HG02970 (cell line): ENCODE results near the gene PLCB1.

Experiments
- ATAC-seq: cut with Tn5 transposase; IDR thresholded peaks from one replicate; pipeline ENCODE4 v1.9.1; 2021; ENCODE audit warnings: mild to moderate bottlenecking, moderate library complexity, moderate number of reproducible peaks; ENCODE audit not compliant: unreplicated experiment, low FRiP score

PLCB1 gene

DNA sequence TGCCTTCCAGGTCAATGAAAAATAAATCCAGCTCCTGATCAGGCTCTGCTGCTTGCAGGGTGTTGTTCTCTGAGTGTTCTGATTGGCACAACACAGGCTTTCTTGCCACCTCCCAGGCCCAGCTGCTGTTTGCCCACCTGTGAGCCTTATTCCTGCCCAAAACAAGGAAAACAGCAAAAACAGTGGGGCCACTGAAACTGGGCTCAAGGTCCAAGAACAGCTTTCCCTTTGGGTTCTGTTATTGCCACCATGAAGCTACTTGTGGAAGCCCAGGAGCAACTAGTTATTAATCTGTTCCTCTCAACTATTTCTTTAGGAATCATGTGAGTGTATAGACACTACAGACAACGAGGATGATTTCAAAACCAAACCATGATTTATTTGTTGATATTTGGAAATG, 159.1 kb downstream of the PLCB1 start:
- no peak for ATAC-seq

DNA sequence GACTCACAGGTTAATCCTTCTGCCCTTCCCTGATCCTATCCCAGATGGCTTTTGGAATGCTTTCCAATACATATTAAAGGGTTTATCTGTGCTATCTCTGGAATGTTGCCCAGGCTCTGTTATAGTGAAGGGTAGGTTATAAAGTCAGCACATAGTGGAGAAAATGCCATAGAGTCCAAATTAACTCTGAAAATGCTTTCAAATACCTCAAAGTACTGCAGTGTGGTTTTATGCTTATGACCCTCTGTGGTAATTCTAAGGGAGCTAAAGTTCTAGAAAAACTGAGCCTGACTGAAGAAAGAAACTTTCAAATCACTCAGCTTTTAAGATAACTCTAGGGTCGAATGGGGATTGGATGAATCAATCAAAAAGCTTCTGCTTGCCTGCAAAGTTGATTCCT, 159.8 kb downstream of the PLCB1 start:
- no peak for ATAC-seq

DNA sequence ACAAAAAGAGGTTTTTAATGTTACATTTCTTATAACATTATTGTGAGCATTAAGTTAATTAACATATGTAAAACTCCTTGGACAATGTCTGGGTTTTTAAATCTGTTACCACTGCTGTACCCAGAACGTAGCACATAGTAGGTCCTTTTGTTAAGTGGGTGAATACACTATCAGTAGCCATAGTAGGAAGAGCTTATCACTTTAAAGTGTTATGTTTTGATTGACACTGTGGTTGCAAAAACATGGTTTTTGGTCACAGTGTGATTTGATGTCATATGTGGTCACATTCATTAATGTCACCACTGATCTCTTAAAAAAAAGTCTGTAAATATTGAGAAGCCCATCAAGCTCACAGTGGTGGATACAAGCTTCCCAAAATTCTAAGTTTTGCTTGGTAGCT, 160.7 kb downstream of the PLCB1 start:
- ATAC-seq, result no peak

DNA sequence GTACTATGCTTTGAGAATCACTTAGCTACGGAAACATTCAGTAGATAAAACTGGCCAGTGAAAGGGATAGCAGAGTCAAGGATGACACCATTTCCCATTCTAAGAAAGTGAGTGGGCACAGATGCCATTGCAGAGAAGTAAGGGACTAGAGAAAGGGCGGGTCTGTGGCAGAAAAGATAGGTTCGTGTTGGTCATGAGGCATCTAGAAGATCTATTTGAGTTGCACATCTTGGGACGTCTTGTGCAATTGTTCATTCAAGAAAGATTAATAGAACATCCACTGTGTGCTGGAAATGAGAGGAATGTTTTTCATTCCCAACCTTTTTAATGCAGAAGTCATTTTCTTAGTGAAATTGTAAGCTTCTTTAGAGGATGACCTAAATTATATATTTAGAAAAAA, 161.7 kb downstream of the PLCB1 start:
- ATAC-seq, result no peak

DNA sequence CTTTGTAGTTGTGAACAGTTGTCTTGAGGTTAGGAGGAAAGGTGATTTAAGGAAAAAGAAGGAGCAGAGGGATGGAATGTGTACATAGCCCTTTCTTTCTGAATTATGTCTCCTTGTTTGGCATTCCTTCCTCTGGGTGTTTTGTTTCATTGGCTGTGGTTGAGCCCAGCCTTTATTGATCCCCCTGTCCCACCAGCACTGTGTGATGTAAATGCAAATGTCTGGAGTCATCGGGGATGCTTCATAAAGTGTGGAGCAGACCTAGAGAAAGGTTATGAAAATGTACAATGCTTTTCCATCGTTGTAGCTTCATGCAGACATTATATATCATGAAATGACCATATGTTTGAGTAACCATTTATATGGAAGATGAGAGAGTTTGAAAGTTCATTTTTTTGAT, 164.5 kb downstream of the PLCB1 start:
- no peak for ATAC-seq

DNA sequence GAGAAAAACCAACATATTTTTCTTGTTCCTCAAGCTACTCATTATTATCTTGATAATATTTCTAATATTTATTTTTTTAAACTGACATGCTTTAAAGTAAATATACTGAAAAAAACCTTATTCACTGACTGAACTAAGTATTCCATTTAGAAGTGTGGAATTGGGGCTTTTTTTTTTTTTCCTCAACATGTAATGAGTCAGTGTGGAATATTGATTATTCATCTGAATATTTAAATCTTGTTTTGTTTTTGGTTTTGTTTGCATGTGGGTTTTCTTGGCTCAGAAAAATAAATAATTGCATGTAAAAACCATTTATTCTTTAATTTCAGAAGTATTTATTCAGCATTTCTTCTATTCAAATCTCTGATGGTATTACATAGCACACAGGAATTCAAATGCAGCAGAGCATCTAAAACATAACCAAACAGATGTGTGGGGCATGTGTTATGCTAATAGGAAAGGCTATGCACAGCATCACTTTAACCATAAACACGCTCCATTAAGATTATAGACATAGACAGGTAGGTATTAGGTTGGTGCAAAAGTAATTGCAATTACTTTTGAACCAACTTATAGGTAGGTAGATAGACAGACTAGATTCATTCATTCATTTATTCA, 166.5 kb downstream of the PLCB1 start:
- ATAC-seq, result no peak

DNA sequence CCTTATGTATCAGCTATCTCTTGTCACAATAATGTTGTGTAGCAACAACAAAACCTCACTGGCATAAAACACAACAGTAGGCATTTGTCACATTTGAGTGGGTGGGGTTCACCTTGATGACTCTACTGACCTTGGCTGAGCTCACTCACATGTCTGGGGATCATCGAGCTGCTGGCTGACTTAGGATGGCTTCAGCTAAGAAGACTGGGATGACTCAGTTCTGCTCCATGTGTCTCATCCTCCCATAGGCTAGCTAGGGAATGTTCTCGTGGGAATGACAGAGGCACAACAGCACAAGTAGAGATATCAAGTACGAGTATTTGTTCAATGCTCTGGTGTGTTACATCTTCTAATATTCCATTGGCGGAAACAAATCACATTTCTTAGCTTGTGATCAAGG, 167.9 kb downstream of the PLCB1 start:
- ATAC-seq, result no peak

DNA sequence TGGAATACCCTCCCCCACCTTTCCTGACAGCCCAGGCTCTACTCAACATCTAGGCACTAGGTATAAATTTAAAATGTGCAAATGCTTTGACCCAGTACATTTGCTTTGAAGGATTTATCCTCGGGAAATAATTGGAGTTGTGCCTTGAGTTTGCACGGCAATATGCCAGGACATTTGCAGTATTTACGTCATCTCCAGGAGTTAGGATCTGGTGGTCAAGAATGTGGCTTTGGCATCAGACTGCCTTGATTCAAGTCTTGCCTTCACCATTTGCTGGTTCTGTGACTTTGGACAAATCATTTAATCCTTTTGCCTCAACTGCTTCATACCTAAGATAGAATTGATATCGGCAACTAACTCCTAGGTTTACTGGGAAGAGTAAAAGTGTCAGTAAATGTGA, 169.6 kb downstream of the PLCB1 start:
- ATAC-seq, result no peak

DNA sequence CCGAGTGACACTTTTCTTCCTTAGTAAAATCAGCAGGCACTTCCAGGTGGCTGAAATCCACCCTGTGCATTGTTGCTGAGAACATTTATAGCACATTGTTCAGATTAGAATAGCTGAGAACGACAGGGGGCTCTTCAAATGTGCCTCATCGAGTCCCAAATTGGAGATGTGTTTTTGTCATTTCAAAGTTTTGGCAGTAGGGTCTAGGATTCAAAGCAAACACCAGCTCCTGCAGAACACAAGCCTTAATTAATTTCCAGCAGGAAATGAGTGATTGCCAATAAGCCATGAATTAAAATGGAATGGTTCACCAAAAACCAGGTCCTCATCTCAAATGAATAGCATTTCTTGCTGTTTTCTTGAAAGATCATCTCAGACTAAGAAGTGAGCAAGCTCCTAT, 171.6 kb downstream of the PLCB1 start:
- no peak for ATAC-seq

DNA sequence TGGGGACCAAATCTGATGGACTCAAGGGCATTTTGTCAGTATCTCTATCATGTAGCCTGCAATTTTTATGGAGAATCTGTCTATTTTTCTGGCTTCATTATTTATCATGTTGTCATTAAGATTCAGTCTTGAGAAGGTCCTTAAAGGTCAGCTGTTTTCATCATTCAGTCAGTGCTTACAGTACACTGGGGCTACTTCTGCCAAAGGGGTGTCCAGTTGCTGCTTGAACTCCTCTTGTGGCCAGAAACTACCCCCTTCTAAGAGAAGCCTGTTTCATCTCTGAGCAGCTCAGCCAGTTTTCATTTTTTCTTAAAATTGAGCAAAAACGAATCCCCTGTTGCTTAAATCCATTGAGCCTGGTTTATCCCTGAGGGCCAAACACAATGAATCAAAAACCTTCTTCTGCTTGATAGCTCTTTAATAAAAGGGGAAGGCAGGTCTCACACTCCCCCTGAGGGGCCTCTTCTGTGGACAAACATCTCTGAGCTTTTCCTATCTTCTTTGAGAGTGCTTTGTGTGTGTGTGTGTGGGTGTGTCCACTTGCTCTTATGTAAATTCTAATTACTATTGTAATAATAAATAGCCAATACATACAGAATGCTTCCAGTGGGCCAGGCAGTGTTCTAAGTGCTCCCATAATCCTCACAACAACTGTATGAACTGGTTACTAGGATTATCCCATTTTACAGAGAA, 172.2 kb downstream of the PLCB1 start:
- ATAC-seq, result no peak

DNA sequence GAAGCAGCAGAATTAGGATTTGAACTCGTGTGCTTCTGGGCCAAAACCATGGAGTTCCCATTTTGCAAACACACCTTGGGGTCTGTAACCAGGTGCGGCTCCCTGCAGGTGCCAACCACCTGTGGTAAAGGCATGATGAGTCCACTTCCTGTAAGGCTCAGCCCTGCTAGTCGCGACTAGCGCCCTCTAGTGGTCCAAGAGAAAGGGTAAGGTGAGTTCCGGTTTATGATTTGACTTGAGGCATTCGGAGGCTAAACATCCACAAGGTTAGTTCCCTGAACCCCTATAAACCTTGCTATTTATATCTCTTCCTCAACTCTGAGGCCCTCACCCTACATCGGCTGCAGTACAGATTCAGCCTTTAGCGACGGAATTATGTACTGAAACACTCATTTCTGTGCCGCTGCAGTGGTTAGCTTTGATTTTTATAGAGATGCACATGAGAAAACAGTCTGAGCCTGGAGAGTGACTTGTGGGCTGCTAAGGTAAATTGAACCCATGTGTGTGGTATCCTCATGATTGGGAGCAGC, 173.4 kb downstream of the PLCB1 start:
- peak; percentile 87 for ATAC-seq

DNA sequence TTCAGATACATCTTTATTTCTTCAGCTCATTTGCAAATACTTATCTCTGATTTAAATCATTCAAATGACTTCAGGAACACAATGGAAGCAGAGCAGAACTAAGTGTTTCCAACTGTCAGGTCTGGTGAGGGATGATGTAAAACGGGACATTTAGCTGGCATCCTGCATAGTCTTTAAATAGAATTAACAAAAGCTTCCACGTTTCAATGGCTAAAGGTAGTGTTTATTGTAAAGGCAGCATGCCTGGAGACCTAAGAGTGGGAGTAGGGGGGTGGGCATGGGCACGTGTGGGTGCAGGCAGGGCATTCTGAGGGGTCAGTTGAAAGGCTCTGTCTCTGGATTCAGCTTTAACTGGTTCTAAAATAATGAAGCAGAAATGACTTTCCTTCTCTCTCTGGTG, 174.9 kb downstream of the PLCB1 start:
- ATAC-seq, result no peak

DNA sequence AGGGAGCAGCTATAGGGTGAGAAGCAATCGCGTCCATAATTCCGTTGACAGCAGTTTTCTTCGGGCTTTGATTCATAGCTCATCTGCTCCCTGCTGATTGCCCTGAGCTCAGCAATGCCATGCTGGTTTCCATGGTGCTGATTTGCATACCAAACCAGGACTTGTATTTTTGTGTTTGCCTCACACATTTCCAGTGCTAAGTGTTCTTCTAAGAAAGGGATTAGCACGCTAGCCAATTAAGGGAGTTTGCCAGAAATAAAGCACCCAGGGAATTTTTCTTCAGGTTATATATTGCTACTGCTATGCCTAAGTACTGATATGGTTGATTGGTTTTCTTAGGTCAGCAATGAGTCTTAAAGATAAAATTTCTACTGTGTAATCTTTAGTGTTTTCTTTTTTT, 177.6 kb downstream of the PLCB1 start:
- no peak for ATAC-seq

DNA sequence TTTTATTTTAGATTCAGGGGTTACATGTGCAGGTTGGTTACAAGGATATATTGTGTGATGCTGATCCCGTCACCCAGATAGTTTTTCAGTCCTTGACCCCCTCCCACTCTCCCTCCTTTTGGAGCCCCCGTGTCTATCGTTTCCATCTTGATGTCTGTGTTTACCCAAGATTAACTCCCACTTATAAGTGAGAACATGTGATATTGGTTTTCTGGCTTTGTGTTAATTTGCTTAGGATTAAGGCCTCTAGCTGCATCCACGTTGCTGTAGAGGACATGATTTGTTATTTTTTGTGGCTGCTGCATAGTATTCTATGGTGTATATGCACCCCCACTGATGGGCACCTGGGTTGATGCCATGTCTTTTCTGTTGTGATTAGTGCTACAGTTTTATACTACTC, 178.6 kb downstream of the PLCB1 start:
- no peak for ATAC-seq

DNA sequence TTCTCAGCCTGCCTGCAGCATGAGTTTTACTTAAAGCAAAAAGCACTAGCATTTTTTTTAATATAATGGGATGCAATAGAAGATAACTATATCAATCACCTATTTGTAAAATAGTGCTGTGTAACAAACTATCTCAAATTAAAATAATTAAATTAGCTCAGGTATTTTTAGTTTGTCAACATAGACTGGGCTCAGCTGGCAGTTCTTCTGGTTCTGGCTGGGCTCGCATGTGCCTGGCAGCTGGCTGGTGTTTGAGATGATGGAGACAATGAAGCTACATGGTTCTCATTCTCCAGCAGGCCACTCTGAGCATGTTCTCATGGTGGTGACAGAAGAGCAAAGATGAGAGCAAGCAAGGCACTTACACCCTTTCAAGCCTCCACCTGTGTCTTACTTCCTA, 181.0 kb downstream of the PLCB1 start:
- no peak for ATAC-seq

DNA sequence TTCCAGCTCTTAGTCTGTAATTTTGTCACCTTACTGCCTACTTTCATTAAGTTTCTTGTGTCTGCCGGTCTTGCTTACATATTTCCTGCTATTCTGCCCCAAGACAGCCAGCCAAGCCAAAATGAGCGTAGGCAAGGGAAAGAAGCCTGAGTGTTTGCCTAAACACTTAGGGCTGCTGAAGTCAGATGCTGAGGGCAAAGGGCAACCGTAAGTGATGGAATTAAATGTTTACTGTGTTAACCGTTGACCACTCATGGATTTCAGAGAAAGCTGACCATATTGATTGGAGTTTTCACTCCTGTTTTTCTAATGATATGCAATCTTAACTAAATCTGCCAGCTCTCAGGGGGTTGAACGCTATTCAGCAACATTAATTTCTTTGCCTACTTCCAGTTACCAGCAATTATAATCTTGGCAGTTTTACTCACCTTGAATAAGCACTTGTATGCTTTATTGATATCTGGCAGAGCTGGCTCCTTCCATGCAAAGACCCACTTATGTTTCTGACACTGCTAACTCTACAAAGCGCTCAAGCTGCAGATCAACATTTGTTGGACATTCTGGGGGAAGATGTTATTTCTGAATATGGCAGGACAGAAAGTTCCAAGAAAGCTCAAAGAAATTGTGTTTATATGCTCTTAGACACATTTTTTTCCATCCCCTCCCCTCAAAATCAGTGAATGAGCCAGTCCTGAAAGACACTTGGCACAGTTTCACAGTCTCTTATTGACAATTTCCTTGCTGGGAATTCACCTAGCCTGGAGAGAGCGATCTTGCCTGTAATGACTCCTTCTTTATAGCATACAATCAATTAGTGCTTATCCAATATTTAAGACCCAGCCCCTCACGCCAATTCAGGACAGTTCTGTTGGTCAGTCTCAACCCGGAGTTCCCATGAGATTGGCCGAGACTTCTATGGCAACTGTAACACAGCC, 183.8 kb downstream of the PLCB1 start:
- no peak for ATAC-seq

DNA sequence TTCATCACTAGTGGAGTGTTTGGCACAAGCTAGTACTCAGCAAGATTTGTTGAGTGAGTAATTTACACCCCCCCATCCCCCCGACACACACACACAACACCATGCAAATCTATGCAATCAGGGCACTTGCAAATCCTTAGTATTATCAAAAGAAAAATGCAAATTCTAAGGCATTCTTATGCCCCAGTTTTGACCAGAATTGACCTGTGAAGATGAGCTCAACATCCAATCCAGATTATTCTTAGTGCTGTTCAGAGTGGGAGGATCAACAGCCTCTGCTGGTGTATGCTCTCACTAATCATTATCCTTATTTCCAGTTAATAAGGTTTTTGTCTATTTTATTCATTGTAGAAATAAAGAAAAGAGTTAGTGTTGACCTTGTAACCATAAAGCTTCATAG, 185.4 kb downstream of the PLCB1 start:
- ATAC-seq, result no peak

DNA sequence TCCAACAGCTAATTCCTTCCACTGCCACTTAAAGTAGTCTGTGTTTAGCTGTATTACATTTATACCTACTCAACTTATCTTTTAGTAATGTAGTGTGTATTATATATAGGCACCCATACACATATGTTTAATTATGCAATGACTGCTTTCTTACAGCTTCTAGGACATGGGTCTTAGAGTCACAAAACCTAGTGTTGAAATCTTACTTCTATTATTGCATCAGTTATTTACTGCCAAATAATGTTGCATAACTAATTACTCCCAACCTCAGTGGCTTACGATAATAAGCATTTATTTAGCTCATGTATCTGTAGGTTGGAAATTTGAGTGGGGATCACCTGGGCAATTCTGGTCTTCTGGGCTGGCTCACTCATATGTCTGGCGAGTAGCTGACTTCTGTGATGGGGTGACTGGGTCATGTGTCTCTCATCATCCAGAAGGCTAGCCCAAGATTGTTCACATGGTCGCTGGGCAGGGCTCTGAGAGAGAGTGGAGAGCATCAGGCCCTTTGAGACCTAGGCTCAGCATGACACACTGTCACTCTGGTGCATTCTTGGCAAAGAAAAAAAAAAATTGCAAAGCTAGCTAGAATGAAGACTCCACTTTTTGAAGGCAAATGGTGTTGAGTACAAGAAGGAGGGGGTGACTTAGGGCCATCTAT, 187.0 kb downstream of the PLCB1 start:
- no peak for ATAC-seq

DNA sequence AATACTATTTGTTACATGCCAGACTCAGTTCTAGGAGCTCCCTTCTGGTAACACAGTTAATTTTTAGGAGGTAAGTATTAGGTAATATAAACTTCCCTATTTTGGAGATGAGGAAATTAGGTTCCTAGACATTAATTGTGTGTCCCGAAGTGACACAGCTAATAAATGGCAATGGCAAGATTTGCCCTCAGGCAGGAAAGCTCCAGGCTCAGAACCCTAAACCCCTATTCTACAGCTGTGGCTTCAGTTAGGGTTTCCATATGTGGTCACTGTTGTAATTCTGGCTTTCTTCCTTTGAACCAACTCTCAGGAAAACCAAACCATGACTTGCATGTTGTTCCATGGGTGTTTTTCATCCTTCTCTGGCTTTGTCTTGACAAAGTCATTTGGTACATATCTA, 188.2 kb downstream of the PLCB1 start:
- ATAC-seq, result no peak

DNA sequence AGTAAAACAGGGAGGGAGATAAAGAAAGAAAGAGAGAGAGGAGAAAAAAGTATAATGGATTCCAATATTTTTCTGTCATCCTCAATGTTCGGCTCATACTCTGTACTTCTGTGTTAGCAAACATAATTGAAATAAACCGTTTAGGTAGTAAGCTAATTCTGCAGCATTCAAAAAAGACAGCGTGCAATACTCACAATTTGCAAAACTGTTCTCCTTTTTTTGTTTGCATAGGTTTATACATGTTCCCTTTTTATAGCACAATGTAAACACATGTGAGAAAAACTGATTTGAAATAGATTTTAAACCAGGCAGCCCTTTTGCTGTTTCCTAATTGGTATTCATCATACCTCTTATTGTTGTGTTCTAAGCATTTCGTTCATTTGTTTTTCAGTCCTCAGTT, 188.9 kb downstream of the PLCB1 start:
- ATAC-seq, result no peak
